Neural cell (in vitro differentiated cells): Measurements from ENCODE around the gene MIXL1.

Experiments used
- EP300 ChIP-seq: fragments of 450-650 bp; conservative IDR thresholded peaks from 2 replicates; pipeline ENCODE4 v1.6.1; 2014; ENCODE audit warnings: antibody characterized with exemption, mild to moderate bottlenecking, moderate library complexity; ENCODE audit not compliant: poor library complexity, severe bottlenecking
- POLR2AphosphoS5 ChIP-seq: IDR thresholded peaks from 2 replicates; pipeline ENCODE4 v1.6.1; 2012
- RAD21 ChIP-seq: fragments of 450-650 bp; conservative IDR thresholded peaks from 2 replicates; pipeline ENCODE4 v1.6.1; 2014; ENCODE audit warnings: antibody characterized with exemption, mild to moderate bottlenecking, moderate library complexity
- TAF1 ChIP-seq: IDR thresholded peaks from 2 replicates; pipeline ENCODE4 v1.6.1; 2012; ENCODE audit warnings: low read depth
- TF ChIP-seq, protein P1 (sequence below): IDR thresholded peaks from 2 replicates; pipeline ENCODE4 v1.6.1; 2012; ENCODE audit warnings: borderline replicate concordance
- TF ChIP-seq, protein P2 (sequence below): fragments of 450-650 bp; IDR thresholded peaks from 2 replicates; pipeline ENCODE4 v1.5.1; 2014; ENCODE audit warnings: antibody characterized with exemption, mild to moderate bottlenecking, moderate library complexity; ENCODE audit not compliant: poor library complexity, severe bottlenecking

DNA sequence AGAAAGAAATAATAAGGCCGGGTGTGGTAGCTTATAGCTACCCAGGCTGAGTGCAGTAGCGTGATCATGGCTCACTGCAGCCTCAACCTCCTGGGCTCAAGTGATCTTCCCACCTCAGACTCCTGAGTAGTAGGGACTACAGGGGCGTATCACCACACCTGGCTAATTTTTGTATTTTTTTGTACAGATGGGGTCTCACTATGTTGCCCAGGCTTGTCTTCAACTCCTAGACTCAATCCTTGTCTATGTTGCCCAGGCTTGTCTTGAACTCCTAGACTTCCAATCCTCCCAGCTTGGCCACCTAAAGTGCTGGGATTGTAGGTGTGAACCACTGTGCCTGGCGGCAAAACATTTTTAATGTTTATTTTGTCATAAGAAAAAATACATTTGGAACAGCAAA lies 30.5 kb downstream of the MIXL1 start:
- TF ChIP-seq EP300 (no peak), TAF1 (no peak), POLR2AphosphoS5 (no peak), RAD21 (no peak)
- TF ChIP-seq, protein P1, sequence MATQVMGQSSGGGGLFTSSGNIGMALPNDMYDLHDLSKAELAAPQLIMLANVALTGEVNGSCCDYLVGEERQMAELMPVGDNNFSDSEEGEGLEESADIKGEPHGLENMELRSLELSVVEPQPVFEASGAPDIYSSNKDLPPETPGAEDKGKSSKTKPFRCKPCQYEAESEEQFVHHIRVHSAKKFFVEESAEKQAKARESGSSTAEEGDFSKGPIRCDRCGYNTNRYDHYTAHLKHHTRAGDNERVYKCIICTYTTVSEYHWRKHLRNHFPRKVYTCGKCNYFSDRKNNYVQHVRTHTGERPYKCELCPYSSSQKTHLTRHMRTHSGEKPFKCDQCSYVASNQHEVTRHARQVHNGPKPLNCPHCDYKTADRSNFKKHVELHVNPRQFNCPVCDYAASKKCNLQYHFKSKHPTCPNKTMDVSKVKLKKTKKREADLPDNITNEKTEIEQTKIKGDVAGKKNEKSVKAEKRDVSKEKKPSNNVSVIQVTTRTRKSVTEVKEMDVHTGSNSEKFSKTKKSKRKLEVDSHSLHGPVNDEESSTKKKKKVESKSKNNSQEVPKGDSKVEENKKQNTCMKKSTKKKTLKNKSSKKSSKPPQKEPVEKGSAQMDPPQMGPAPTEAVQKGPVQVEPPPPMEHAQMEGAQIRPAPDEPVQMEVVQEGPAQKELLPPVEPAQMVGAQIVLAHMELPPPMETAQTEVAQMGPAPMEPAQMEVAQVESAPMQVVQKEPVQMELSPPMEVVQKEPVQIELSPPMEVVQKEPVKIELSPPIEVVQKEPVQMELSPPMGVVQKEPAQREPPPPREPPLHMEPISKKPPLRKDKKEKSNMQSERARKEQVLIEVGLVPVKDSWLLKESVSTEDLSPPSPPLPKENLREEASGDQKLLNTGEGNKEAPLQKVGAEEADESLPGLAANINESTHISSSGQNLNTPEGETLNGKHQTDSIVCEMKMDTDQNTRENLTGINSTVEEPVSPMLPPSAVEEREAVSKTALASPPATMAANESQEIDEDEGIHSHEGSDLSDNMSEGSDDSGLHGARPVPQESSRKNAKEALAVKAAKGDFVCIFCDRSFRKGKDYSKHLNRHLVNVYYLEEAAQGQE: no peak
- TF ChIP-seq, protein P2, sequence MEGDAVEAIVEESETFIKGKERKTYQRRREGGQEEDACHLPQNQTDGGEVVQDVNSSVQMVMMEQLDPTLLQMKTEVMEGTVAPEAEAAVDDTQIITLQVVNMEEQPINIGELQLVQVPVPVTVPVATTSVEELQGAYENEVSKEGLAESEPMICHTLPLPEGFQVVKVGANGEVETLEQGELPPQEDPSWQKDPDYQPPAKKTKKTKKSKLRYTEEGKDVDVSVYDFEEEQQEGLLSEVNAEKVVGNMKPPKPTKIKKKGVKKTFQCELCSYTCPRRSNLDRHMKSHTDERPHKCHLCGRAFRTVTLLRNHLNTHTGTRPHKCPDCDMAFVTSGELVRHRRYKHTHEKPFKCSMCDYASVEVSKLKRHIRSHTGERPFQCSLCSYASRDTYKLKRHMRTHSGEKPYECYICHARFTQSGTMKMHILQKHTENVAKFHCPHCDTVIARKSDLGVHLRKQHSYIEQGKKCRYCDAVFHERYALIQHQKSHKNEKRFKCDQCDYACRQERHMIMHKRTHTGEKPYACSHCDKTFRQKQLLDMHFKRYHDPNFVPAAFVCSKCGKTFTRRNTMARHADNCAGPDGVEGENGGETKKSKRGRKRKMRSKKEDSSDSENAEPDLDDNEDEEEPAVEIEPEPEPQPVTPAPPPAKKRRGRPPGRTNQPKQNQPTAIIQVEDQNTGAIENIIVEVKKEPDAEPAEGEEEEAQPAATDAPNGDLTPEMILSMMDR: no peak
